Left ventricle myocardium inferior (tissue), 1 donor: ENCODE measurements around the gene CPNE8. TPM values are rescaled to one million over a fixed set of nuclear protein-coding genes. Genes with fewer than 3 reads are reported as not detected.

Experiments
- DNase-seq: peaks from one replicate; pipeline ENCODE4 v3.0.0-alpha.2; 2020
- H3K27ac ChIP-seq: fragments of 200-600 bp; replicated peaks from 2 replicates; pipeline ENCODE4 v1.8.0; 2021
- H3K27me3 ChIP-seq: fragments of 200-600 bp; 2 replicates; pipeline ENCODE4 v1.8.0; 2021; ENCODE audit warnings: low read depth
- H3K36me3 ChIP-seq: fragments of 200-600 bp; 2 replicates; pipeline ENCODE4 v1.8.0; 2021
- H3K4me1 ChIP-seq: fragments of 200-600 bp; 2 replicates; pipeline ENCODE4 v1.8.0; 2021
- H3K4me3 ChIP-seq: fragments of 200-600 bp; 2 replicates; pipeline ENCODE4 v1.8.0; 2021; ENCODE audit warnings: mild to moderate bottlenecking, moderate library complexity
- H3K9me3 ChIP-seq: fragments of 200-600 bp; replicated peaks from 2 replicates; pipeline ENCODE4 v1.8.0; 2021
- intact Hi-C: fragments of 100-400 bp; cut with micrococcal nuclease; formaldehyde crosslinking; loops from one replicate; pipeline ENCODE4 v1.11.0; 2022
- total RNA-seq: library from RNA; stranded (reverse); fragmentation: NEBNext Ultra II Directional; extraction: Animal tissue kit (Norgen Biotek cat#: 25700); gene quantifications from one replicate; pipeline ENCODE4 v1.2.1, GENCODE V29; 2021
- TF ChIP-seq, protein P1 (sequence below): fragments of 200-600 bp; IDR thresholded peaks from 2 replicates; pipeline ENCODE4 v1.8.0; 2021; ENCODE audit warnings: antibody characterized with exemption, mild to moderate bottlenecking, borderline replicate concordance
- donor health status: DM: no; HTN: yes; CAD: no; lungs with severe emphysema.

Gene CPNE8
- total RNA-seq, 1 donor from 2014 or later, result 7.2 TPM

DNA sequence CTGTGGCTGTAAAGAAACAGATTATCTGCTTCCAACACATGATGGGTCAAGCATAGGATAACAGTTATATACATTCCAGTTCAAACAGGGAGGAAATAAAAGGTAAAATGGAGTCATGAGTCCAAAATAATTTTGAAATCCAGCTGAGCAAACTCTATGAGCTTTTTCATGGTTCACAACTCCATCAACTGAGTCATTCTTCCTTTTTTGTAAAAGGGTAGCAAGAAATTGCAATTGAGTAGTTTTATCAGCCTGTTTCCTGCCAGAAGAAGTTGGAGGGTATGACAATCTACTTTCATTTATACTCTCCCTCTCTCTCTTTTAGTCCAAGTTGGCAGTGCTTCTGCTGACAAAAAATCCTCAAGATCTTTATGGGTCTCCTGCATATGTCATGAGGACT lies 95.6 kb downstream of the CPNE8 start:
- TF ChIP-seq, protein P1, sequence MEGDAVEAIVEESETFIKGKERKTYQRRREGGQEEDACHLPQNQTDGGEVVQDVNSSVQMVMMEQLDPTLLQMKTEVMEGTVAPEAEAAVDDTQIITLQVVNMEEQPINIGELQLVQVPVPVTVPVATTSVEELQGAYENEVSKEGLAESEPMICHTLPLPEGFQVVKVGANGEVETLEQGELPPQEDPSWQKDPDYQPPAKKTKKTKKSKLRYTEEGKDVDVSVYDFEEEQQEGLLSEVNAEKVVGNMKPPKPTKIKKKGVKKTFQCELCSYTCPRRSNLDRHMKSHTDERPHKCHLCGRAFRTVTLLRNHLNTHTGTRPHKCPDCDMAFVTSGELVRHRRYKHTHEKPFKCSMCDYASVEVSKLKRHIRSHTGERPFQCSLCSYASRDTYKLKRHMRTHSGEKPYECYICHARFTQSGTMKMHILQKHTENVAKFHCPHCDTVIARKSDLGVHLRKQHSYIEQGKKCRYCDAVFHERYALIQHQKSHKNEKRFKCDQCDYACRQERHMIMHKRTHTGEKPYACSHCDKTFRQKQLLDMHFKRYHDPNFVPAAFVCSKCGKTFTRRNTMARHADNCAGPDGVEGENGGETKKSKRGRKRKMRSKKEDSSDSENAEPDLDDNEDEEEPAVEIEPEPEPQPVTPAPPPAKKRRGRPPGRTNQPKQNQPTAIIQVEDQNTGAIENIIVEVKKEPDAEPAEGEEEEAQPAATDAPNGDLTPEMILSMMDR, result no peak
- Histone ChIP-seq H3K27ac (no peak overlapping the region), H3K9me3 (peaks cover 19% of the 10 kb centered on the region), H3K36me3 (peaks cover 10% of the 10 kb centered on the region), H3K4me3 (no peak overlapping the region), H3K27me3 (no peaks in the 10 kb centered on the region), H3K4me1 (no peaks in the 10 kb centered on the region)
- no peak for DNase-seq
- intact Hi-C loops, result no loop called here

DNA sequence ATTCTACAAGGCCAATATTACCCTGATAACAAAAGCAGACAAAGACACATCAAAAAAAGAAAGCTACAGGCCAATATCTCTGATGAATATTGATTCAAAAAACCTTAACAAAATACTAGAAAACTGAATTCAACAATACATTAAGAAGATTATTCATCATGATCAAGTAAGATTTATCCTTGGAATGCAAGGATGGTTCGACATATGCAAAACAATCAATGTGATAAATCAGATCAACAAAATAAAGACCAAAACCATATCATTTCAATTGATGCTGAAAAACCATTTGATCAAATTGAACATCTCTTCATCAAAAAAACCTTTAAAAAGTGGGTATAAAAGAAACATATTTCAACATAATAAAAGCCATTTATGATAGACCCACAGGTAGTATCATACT lies 117.3 kb downstream of the CPNE8 start:
- intact Hi-C loops, result no loop called here
- Histone ChIP-seq H3K27ac (no peak overlapping the region), H3K27me3 (no peaks in the 10 kb centered on the region), H3K4me3 (no peak overlapping the region), H3K36me3 (no peaks in the 10 kb centered on the region), H3K9me3 (peaks cover 67% of the 10 kb centered on the region), H3K4me1 (no peaks in the 10 kb centered on the region)
- no peak for DNase-seq
- TF ChIP-seq, protein P1, result no peak

DNA sequence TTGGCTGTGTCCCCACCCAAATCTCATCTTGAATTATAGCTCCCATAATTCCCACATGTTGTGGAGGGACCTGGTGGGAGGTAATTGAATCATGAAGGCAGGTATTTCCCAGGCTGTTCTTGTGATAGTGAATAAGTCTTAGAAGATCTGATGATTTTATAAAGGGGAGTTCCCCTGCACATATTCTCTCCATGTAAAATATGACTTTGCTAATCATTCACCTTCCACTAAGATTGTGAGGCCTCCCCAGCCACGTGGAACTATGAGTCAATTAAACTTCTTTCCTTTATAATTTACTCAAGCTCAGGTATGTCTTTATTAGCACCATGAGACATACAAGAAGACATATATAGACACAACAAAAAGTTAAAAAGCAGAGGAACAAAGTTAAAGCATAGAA lies 120.0 kb downstream of the CPNE8 start:
- TF ChIP-seq, protein P1, result no peak
- H3K27me3 ChIP-seq, result no peaks in the 10 kb centered on the region
- H3K4me1 ChIP-seq, result no peaks in the 10 kb centered on the region
- intact Hi-C loops, result no loop called here
- H3K9me3 ChIP-seq, result peaks cover 52% of the 10 kb centered on the region
- no peak for DNase-seq
- H3K4me3 ChIP-seq, result no peak overlapping the region
- H3K36me3 ChIP-seq, result no peaks in the 10 kb centered on the region
- no peak overlapping the region for H3K27ac ChIP-seq

DNA sequence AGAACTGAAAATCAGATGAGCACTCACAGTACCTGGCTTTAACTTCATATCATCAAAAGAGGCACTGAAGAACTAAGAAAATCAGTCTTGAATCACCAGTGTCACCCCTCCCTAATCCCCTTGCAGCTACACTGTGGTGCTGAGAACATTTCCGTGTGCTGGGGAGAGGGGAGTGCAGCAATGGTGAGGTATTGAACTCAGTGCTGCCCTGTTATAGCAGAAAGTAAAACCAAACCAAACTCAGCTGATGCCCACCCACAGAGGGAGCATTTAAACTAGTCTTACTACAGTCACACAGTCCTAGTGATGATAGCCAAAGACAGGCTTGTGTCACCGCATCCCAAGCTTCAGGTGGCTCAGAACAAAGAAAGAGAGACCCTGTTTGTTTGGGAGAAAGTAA lies 122.1 kb downstream of the CPNE8 start:
- H3K4me3 ChIP-seq, result no peak overlapping the region
- intact Hi-C loops, result no loop called here
- DNase-seq, result no peak
- H3K27me3 ChIP-seq, result no peaks in the 10 kb centered on the region
- TF ChIP-seq, protein P1, result no peak
- no peaks in the 10 kb centered on the region for H3K4me1 ChIP-seq
- peaks cover 41% of the 10 kb centered on the region for H3K9me3 ChIP-seq
- H3K36me3 ChIP-seq, result no peaks in the 10 kb centered on the region
- no peak overlapping the region for H3K27ac ChIP-seq

DNA sequence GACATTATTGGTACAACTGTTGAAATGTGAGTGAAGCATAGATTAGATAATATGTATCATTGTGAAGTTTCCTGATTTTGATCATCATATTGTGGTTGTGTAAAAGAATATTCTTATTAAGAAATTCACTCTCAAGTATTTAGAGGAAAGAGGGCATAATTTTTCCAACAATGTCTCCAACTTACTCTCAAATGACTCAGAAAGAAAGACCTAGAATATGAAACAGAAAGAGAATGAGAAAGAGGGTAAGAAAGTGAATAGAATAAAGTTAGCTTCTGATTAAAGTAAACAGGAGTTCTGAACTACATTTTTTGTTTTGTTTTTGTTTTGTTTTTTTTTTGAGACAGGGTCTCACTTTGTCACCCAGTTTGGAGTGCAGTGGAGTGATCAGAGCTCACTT lies 123.0 kb downstream of the CPNE8 start:
- intact Hi-C loops, result no loop called here
- no peaks in the 10 kb centered on the region for H3K4me1 ChIP-seq
- H3K4me3 ChIP-seq, result no peak overlapping the region
- DNase-seq, result no peak
- no peaks in the 10 kb centered on the region for H3K27me3 ChIP-seq
- H3K36me3 ChIP-seq, result no peaks in the 10 kb centered on the region
- H3K9me3 ChIP-seq, result peaks cover 31% of the 10 kb centered on the region
- no peak overlapping the region for H3K27ac ChIP-seq
- TF ChIP-seq, protein P1, result no peak

DNA sequence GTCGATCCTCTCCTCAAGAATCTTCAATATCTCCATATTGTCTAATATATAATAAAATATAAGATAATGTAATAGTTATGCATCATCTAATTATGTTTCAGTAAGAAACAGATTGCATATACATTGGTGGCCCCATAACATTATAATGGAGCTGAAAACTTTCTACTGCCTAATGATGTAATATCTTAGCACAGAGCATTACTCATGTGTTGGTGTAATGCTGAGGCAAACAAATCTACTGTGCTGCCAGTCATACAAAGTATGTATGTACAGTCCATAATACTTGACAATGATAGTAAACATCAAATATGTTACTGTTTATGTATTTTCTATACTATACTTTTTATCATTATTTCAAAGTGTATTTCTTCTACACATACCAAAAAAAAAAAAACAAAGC lies 128.7 kb downstream of the CPNE8 start:
- intact Hi-C loops, result no loop called here
- H3K36me3 ChIP-seq, result peaks cover 5% of the 10 kb centered on the region
- TF ChIP-seq, protein P1, result no peak
- H3K9me3 ChIP-seq, result peaks cover 20% of the 10 kb centered on the region
- no peak overlapping the region for H3K4me3 ChIP-seq
- no peak for DNase-seq
- H3K4me1 ChIP-seq, result peaks cover 8% of the 10 kb centered on the region
- no peaks in the 10 kb centered on the region for H3K27me3 ChIP-seq
- H3K27ac ChIP-seq, result no peak overlapping the region
